ENCODE results near the gene KRT35. TPM values are rescaled to one million over a fixed set of nuclear protein-coding genes. Genes with fewer than 3 reads are reported as not detected.

The KRT35 gene
- total RNA-seq, 2 experiments from 2014 or later = not detected

GRCh38 chr17:41491476-41491875 lies 10.5 kb upstream of the KRT35 start:
- DNase-seq = no peak
- no peaks in the 10 kb centered on the region for H3K27me3 Mint-ChIP-seq
- ChIA-PET CTCF (interaction anchor here (1.2 to 2.7 kb wide), 2 partner anchors 12 to 589 kb away, joined by 3 to 12 read pairs; no protein-coding TSS in a partner anchor), POLR2A (no interaction called here)
- H3K36me3 Mint-ChIP-seq (ENCODE audit: low read depth) = no peaks in the 10 kb centered on the region
- peaks cover 11% of the 10 kb centered on the region for H3K4me1 Mint-ChIP-seq
- H3K27ac Mint-ChIP-seq = no peak overlapping the region
- H3K4me3 Mint-ChIP-seq = no peak overlapping the region
- H3K9me3 Mint-ChIP-seq = no peaks in the 10 kb centered on the region

- CTCF ChIA-PET = interaction anchor here (0.7 to 1.2 kb wide), 2 partner anchors 588 to 752 kb away, joined by 3 read pairs; no protein-coding TSS in a partner anchor
- no peaks in the 10 kb centered on the region for H3K27me3 Mint-ChIP-seq
- no peaks in the 10 kb centered on the region for H3K9me3 Mint-ChIP-seq
- DNase-seq = no peak
- POLR2A ChIA-PET = no interaction called here
- H3K27ac Mint-ChIP-seq = no peak overlapping the region
- no peak overlapping the region for H3K4me3 Mint-ChIP-seq
- H3K4me1 Mint-ChIP-seq = peaks cover 9% of the 10 kb centered on the region
- no peaks in the 10 kb centered on the region for H3K36me3 Mint-ChIP-seq (ENCODE audit: low read depth)
These were observed 9.3 kb upstream of the KRT35 start for GRCh38 chr17:41490000-41490990.

- H3K4me1 Mint-ChIP-seq = peaks cover 9% of the 10 kb centered on the region
- ChIA-PET POLR2A (no interaction called here), CTCF (interaction anchor here (0.7 kb wide), 1 partner anchor 751 kb away, joined by 3 read pairs; no protein-coding TSS in a partner anchor)
- no peak within 1 kb of the TSS for H3K27ac Mint-ChIP-seq
- H3K36me3 Mint-ChIP-seq (ENCODE audit: low read depth) = no peaks in the 10 kb centered on the region
- H3K4me3 Mint-ChIP-seq = no peak within 1 kb of the TSS
- H3K9me3 Mint-ChIP-seq = no peaks in the 10 kb centered on the region
- no peaks in the 10 kb centered on the region for H3K27me3 Mint-ChIP-seq
- no peak for DNase-seq
These were observed 8.6 kb upstream of the KRT35 start, which contains the start of gene KRT36 for GRCh38 chr17:41489531-41489930. KRT36 (minus strand) TSS chr17:41489910; CDS start chr17:41489864, 46 bp downstream.

GRCh38 chr17:41486809-41487530 lies 6.0 kb upstream of the KRT35 start:
- Mint-ChIP-seq H3K4me1 (peaks cover 9% of the 10 kb centered on the region), H3K36me3 (ENCODE audit: low read depth) (no peaks in the 10 kb centered on the region)

DNA sequence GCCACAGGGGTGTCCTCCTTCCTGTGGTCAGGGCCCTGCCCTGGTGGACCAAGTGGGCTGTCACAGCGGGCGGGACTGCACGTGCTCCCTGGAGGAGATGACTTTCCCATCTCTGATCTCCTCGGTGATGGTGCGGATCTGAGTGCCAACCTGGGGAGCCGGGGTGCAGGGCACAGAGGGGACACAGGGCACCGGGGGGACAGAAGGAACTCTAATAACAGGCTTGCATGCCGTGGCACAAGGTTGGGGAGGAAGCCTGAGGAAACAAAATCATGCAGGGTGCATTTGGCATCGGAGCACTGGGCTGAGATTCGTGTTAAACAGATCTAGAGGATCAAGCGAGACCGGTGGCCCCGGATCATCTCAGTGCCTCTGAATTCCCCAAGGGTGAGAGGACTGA lies 5.4 kb upstream of the KRT35 start:
- Mint-ChIP-seq H3K4me1 (peaks cover 9% of the 10 kb centered on the region), H3K27ac (no peak overlapping the region), H3K4me3 (no peak overlapping the region), H3K27me3 (no peaks in the 10 kb centered on the region), H3K36me3 (ENCODE audit: low read depth) (no peaks in the 10 kb centered on the region), H3K9me3 (no peaks in the 10 kb centered on the region)
- POLR2A ChIA-PET = no interaction called here
- no peak for DNase-seq
- CTCF ChIA-PET = interaction anchor here (1.3 kb wide), 1 partner anchor 9 kb away, joined by 5 read pairs; no protein-coding TSS in a partner anchor

More at GRCh38 chr17:41486809-41487530, 6.0 kb upstream of the KRT35 start:
- POLR2A ChIA-PET = no interaction called here
- DNase-seq = peak; percentile 34
- Mint-ChIP-seq H3K4me3 (no peak overlapping the region), H3K27ac (no peak overlapping the region), H3K9me3 (no peaks in the 10 kb centered on the region), H3K27me3 (no peaks in the 10 kb centered on the region)
- CTCF ChIA-PET = interaction anchor here (1.3 kb wide), 1 partner anchor 9 kb away, joined by 5 read pairs; no protein-coding TSS in a partner anchor

- Mint-ChIP-seq H3K27me3 (no peaks in the 10 kb centered on the region), H3K4me3 (no peak overlapping the region), H3K36me3 (ENCODE audit: low read depth) (no peaks in the 10 kb centered on the region), H3K27ac (no peak overlapping the region), H3K4me1 (peaks cover 3% of the 10 kb centered on the region), H3K9me3 (no peaks in the 10 kb centered on the region)
- CTCF ChIA-PET = interaction anchor here (0.6 to 1.5 kb wide), 3 partner anchors 9 to 701 kb away, joined by 3 to 4 read pairs (median 3); no protein-coding TSS in a partner anchor
- POLR2A ChIA-PET = interaction anchor here (0.5 kb wide), 1 partner anchor 522 kb away, joined by 7 read pairs; no protein-coding TSS in a partner anchor
- no peak for DNase-seq
These were observed 4.3 kb upstream of the KRT35 start for GRCh38 chr17:41484920-41485904.

DNA sequence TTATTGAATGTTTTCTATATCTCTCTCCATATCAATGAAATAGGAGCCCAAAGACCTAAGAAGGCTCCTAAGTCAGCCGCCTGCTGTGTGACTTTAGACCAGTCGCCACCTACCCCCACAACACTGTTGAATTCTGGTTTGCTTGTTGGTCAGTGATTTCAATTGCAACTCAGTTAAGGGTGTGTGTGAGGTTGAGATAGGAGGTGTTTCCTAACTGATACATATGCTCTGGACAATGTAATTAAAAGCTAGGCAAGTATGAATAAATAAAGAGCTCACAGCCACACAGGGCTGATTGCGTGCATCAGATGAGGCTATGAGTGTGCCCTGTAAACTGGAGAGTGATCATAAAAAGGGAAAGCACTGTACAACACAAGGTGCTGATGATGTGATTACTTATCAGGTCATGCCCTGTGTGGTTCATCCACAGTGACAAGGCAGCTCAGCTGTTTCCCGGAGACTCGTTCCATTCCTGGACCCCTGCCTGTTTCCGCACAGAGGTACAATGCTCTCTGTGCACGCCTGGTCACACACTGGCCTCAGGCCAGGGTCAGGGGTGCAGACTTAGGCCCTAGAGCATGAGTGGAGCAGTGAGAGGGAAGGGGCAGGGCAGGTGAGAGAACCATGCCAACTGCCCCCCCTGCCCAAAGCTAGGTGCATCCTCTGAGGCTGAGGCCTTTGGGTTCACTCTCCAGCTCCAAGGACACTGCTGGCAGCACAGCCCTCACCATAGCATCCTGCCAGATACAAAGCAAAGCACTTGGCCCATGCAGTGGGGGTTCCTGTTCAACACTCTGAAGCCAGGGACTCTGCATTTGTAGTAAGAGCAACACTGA lies 3.3 kb upstream of the KRT35 start:
- Mint-ChIP-seq H3K9me3 (no peaks in the 10 kb centered on the region), H3K4me1 (no peaks in the 10 kb centered on the region), H3K27me3 (no peaks in the 10 kb centered on the region), H3K4me3 (no peak overlapping the region), H3K27ac (no peak overlapping the region), H3K36me3 (ENCODE audit: low read depth) (no peaks in the 10 kb centered on the region)
- CTCF ChIA-PET = interaction anchor here (0.5 to 1.5 kb wide), 4 partner anchors 10 to 1985 kb away, joined by 3 to 4 read pairs (median 3); no protein-coding TSS in a partner anchor
- DNase-seq = no peak
- POLR2A ChIA-PET = no interaction called here

DNA sequence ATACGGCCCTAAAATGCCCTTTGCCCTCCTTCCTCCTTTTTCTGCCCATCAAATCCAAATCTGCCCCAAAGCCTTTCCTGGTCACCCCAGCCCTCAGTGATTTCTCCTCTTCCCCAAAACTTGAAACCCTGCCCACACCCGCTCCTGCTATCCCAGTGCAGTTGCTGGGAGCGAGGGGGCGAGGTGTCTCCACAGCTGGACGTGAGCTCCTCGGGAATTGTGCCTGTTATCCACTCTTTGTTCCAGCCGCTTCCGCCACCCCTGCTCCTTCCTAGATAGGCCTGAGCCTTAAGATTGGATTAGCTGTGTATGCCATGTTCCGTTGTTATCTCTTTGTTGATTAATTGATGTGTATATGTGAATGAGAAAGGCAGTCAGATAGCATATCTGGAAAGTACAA lies 2.6 kb upstream of the KRT35 start:
- Mint-ChIP-seq H3K9me3 (no peaks in the 10 kb centered on the region), H3K36me3 (ENCODE audit: low read depth) (no peaks in the 10 kb centered on the region), H3K4me3 (no peak overlapping the region), H3K4me1 (no peaks in the 10 kb centered on the region), H3K27ac (no peak overlapping the region), H3K27me3 (no peaks in the 10 kb centered on the region)
- no peak for DNase-seq
- POLR2A ChIA-PET = no interaction called here
- CTCF ChIA-PET = interaction anchor here (0.5 to 1.5 kb wide), 3 partner anchors 10 to 1984 kb away, joined by 3 read pairs; no protein-coding TSS in a partner anchor

DNA sequence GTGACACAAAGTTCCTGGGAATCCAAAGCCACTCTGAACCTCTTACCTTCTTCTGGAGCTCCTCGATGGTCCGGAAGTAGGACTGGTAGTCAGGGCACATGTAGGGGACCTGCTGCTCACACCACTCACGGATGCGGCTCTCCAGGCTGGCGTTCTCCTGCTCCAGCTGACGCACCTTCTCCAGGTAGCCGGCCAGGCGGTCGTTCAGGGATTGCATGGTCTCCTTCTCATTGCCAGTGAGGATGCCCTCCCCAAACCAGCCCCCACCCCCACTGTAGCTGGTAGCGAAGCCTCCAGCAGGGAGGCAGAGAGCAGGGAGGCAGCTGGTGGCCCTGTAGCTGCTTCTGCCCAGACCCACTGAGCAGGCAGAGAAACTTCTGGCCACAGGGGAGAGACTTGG lies 370 bp downstream of the KRT35 start:
- no peak overlapping the region for H3K27ac Mint-ChIP-seq
- no peaks in the 10 kb centered on the region for H3K9me3 Mint-ChIP-seq
- no peaks in the 10 kb centered on the region for H3K27me3 Mint-ChIP-seq
- no peak for DNase-seq
- H3K4me1 Mint-ChIP-seq = no peaks in the 10 kb centered on the region
- ChIA-PET POLR2A (no interaction called here), CTCF (no interaction called here)
- no peak overlapping the region for H3K4me3 Mint-ChIP-seq
- H3K36me3 Mint-ChIP-seq (ENCODE audit: low read depth) = no peaks in the 10 kb centered on the region

GRCh38 chr17:41480136-41480535 lies 815 bp downstream of the KRT35 start:
- DNase-seq = no peak
- H3K9me3 Mint-ChIP-seq = no peaks in the 10 kb centered on the region
- H3K4me1 Mint-ChIP-seq = no peaks in the 10 kb centered on the region
- H3K36me3 Mint-ChIP-seq (ENCODE audit: low read depth) = no peaks in the 10 kb centered on the region
- no peaks in the 10 kb centered on the region for H3K27me3 Mint-ChIP-seq
- ChIA-PET POLR2A (no interaction called here), CTCF (no interaction called here)
- no peak overlapping the region for H3K27ac Mint-ChIP-seq
- no peak overlapping the region for H3K4me3 Mint-ChIP-seq

GRCh38 chr17:41478237-41478636 lies 2.7 kb downstream of the KRT35 start:
- Mint-ChIP-seq H3K4me3 (no peak overlapping the region), H3K4me1 (no peaks in the 10 kb centered on the region), H3K36me3 (ENCODE audit: low read depth) (no peaks in the 10 kb centered on the region), H3K9me3 (no peaks in the 10 kb centered on the region), H3K27me3 (no peaks in the 10 kb centered on the region), H3K27ac (no peak overlapping the region)
- ChIA-PET POLR2A (no interaction called here), CTCF (interaction anchor here (1.2 kb wide), 1 partner anchor 15 kb away, joined by 3 read pairs; no protein-coding TSS in a partner anchor)
- DNase-seq = no peak
